ENCODE data around the gene U2SURP.

- TF ChIP-seq EZH2phosphoT487 (IDR thresholded peaks at IDR 0.05; ENCODE audit: insufficient read depth, low read depth), result no peak
- no peak for TF ChIP-seq EZH2 (IDR thresholded peaks at IDR 0.05; ENCODE audit: insufficient read depth, poor library complexity, severe bottlenecking)
Observed at GRCh38 chr3:143101792-143102381, 100.5 kb downstream of the U2SURP start.

All from GM23248 (cell line).